Heart left ventricle (tissue), 13 donors: ENCODE results near the gene XIAP.

Experiments
- POLR2A ChIP-seq, 2 donors: fragments of 450-650 bp; IDR thresholded peaks; one replicate each; pipeline ENCODE4 v1.6.1; 2017; ENCODE audit warnings: antibody characterized with exemption in 2 of 2, mild to moderate bottlenecking in 2 of 2, moderate library complexity in 2 of 2
- TF ChIP-seq, protein P1 (sequence below), 12 donors: fragments of 200-600 bp; sonication (generic) in 4 of 12; IDR thresholded peaks; one replicate each; pipeline versions ENCODE4 v1.5.0 to v1.8.0; 2018 to 2022; ENCODE audit warnings: antibody characterized with exemption in 12 of 12, mild to moderate bottlenecking in 5 of 12
- donor health status: ischemic (EF 13 %, LVEDD 7.1; RV severe dilation, severe dysfunction).
- donor health status: DM: no; HTN: yes; CAD: no.
- donor health status: DM: no; HTN: no; CAD: no.
- donor health status: ischemic (EF 25% LVEDD 6.9; RV normal size, moderate dysfunction).
- donor health status: ischemic (EF 25% LVEDD 5.7; RV mildly dilated, moderate dysfunction).
- donor health status: ischemic (EF 35%, LVEDD 5.7; RV mildly dilated, moderate dysfunction).
- donor health status: nonischemic (EF 11% LVEDD 7.7; RV severe dilation, severe dysfunction).
- donor health status: DM: yes; HTN: yes; CAD: no.
- donor health status: PGD.
- donor health status: ischemic (EF 29% LVEDD 5.4; RV normal size, mild dysfunction).
- donor health status: nonischemic (EF 23%, LVEDD 6.1; RV moderate dilation, normal function).

DNA sequence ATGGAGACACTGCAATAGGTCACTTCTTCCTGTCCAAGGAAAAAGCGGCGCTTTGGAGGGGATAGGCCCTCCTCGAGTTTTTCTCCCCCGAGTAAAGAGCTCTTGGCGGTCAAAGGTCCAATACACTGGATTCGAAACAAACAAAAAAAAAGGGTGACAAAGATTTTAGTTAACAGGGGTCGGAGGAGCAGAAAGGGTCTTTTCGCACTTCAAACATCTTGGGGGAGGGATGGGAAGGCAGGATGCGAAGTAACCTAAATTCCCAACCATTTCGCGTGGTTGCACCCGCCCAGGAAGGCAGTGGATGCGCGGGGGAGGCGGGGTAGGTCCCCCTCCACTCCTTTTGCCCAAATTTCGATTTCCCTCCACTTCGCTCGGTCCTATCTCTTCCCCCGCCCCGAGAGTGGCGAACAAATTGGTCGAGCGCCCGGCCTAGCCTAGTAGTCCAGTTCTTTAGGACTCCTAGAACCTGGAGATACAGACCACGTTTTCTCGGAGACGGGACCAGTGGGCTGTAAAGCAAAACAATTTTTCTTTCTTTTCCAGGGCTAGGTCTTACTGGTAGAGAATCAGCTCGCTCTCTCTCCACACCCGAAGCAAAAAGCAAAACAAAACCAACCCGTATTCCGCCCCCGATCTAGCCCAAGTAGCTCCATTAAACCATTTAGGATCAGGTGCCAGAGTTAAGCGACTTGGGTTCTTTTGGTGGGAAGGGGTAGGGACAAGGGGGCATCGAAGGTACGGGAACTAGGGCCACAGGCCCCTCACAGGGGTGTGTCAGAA lies 99.6 kb downstream of the XIAP start:
- no peak for TF ChIP-seq POLR2A (IDR thresholded peaks at IDR 0.05)
- TF ChIP-seq, protein P1, sequence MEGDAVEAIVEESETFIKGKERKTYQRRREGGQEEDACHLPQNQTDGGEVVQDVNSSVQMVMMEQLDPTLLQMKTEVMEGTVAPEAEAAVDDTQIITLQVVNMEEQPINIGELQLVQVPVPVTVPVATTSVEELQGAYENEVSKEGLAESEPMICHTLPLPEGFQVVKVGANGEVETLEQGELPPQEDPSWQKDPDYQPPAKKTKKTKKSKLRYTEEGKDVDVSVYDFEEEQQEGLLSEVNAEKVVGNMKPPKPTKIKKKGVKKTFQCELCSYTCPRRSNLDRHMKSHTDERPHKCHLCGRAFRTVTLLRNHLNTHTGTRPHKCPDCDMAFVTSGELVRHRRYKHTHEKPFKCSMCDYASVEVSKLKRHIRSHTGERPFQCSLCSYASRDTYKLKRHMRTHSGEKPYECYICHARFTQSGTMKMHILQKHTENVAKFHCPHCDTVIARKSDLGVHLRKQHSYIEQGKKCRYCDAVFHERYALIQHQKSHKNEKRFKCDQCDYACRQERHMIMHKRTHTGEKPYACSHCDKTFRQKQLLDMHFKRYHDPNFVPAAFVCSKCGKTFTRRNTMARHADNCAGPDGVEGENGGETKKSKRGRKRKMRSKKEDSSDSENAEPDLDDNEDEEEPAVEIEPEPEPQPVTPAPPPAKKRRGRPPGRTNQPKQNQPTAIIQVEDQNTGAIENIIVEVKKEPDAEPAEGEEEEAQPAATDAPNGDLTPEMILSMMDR (IDR thresholded peaks at IDR 0.05) = no peak
